ENCODE measurements around the gene PAF1. TPM values are rescaled to one million over a fixed set of nuclear protein-coding genes. Genes with fewer than 3 reads are reported as not detected.

PAF1 gene
- total RNA-seq, 1 donor from 2014 or later: 36.2 TPM

- no peaks in the 10 kb centered on the region for H3K36me3 Mint-ChIP-seq (ENCODE audit: unreplicated experiment)
- peak overlapping the region; percentile 69 for H3K4me3 Mint-ChIP-seq (ENCODE audit: unreplicated experiment)
- peaks cover 22% of the 10 kb centered on the region for H3K4me1 Mint-ChIP-seq (ENCODE audit: low read depth, unreplicated experiment)
- peak; percentile 56 for DNase-seq
- TF ChIP-seq CTCF (IDR thresholded peaks at IDR 0.05; ENCODE audit: partially characterized antibody, unreplicated experiment): no peak
- H3K27me3 Mint-ChIP-seq (ENCODE audit: unreplicated experiment): peaks cover 23% of the 10 kb centered on the region
- H3K9me3 Mint-ChIP-seq (ENCODE audit: unreplicated experiment): peaks cover 28% of the 10 kb centered on the region
- H3K27ac Mint-ChIP-seq (ENCODE audit: unreplicated experiment): peak overlapping the region; percentile 90
Observed at GRCh38 chr19:39410017-39410830, 19.3 kb upstream of the PAF1 start.

- Mint-ChIP-seq H3K4me1 (ENCODE audit: low read depth, unreplicated experiment) (peaks cover 19% of the 10 kb centered on the region), H3K4me3 (ENCODE audit: unreplicated experiment) (peak overlapping the region; percentile 81), H3K36me3 (ENCODE audit: unreplicated experiment) (no peaks in the 10 kb centered on the region), H3K27me3 (ENCODE audit: unreplicated experiment) (peaks cover 22% of the 10 kb centered on the region), H3K9me3 (ENCODE audit: unreplicated experiment) (peaks cover 27% of the 10 kb centered on the region), H3K27ac (ENCODE audit: unreplicated experiment) (no peak overlapping the region)
- TF ChIP-seq CTCF (IDR thresholded peaks at IDR 0.05; ENCODE audit: partially characterized antibody, unreplicated experiment): no peak
- DNase-seq: peak; percentile 29
Observed at GRCh38 chr19:39409208-39410016, 18.5 kb upstream of the PAF1 start.

GRCh38 chr19:39408392-39409207, 17.7 kb upstream of the PAF1 start:
- H3K27me3 Mint-ChIP-seq (ENCODE audit: unreplicated experiment): peaks cover 15% of the 10 kb centered on the region
- no peaks in the 10 kb centered on the region for H3K36me3 Mint-ChIP-seq (ENCODE audit: unreplicated experiment)
- H3K4me3 Mint-ChIP-seq (ENCODE audit: unreplicated experiment): peak overlapping the region; percentile 59
- H3K27ac Mint-ChIP-seq (ENCODE audit: unreplicated experiment): no peak overlapping the region
- DNase-seq: no peak
- H3K9me3 Mint-ChIP-seq (ENCODE audit: unreplicated experiment): peaks cover 23% of the 10 kb centered on the region
- H3K4me1 Mint-ChIP-seq (ENCODE audit: low read depth, unreplicated experiment): peaks cover 18% of the 10 kb centered on the region
- TF ChIP-seq CTCF (IDR thresholded peaks at IDR 0.05; ENCODE audit: partially characterized antibody, unreplicated experiment): no peak

GRCh38 chr19:39407660-39408391, 16.9 kb upstream of the PAF1 start:
- DNase-seq: peak; percentile 30
- TF ChIP-seq CTCF (IDR thresholded peaks at IDR 0.05; ENCODE audit: partially characterized antibody, unreplicated experiment): no peak
- H3K36me3 Mint-ChIP-seq (ENCODE audit: unreplicated experiment): no peaks in the 10 kb centered on the region
- H3K27ac Mint-ChIP-seq (ENCODE audit: unreplicated experiment): no peak overlapping the region
- peaks cover 18% of the 10 kb centered on the region for H3K4me1 Mint-ChIP-seq (ENCODE audit: low read depth, unreplicated experiment)
- H3K27me3 Mint-ChIP-seq (ENCODE audit: unreplicated experiment): peaks cover 16% of the 10 kb centered on the region
- peaks cover 20% of the 10 kb centered on the region for H3K9me3 Mint-ChIP-seq (ENCODE audit: unreplicated experiment)
- no peak overlapping the region for H3K4me3 Mint-ChIP-seq (ENCODE audit: unreplicated experiment)

Measured in glutamatergic neuron (in vitro differentiated cells).